Activated CD8-positive, alpha-beta T cell treated with anti-CD3 and anti-CD28 coated beads, Interleukin-2, amount 10 ng/mL, durations not matched to agents 7 days and 5 days (primary cell): ENCODE results near the gene PPP1R26. TPM values are rescaled to one million over a fixed set of nuclear protein-coding genes. Genes with fewer than 3 reads are reported as not detected.
"Not testable (repeated sequence)": the region's sequence is repeated elsewhere in the genome, so short reads cannot be mapped to it uniquely, and the experiment has no call there.

Experiments
- ATAC-seq: fragments of 150-1000 bp; cut with Tn5 transposase; one replicate; pipeline ENCODE4 v1.10.0; 2021; ENCODE audit warnings: moderate library complexity
- CTCF ChIA-PET: fragments of 350-600 bp; sonication (Branson Sonifier 250); formaldehyde crosslinking; loops from one replicate; lab custom pipeline; 2021; ENCODE audit warnings: antibody characterized with exemption; lab: Charles Lee
- POLR2A ChIA-PET: fragments of 350-600 bp; sonication (Branson Sonifier 250); formaldehyde crosslinking; loops from one replicate; lab custom pipeline; 2021; ENCODE audit warnings: antibody characterized with exemption; lab: Charles Lee
- DNase-seq: peaks from one replicate; pipeline ENCODE4 v3.0.0-alpha.2; 2020
- H3K27ac Mint-ChIP-seq: one replicate; pipeline ENCODE4 v1.8.0; 2021; ENCODE audit warnings: mild to moderate bottlenecking, mixed read lengths
- H3K27me3 Mint-ChIP-seq: one replicate; pipeline ENCODE4 v1.8.0; 2021; ENCODE audit warnings: low read depth, mixed read lengths
- H3K36me3 Mint-ChIP-seq: one replicate; pipeline ENCODE4 v1.8.0; 2021; ENCODE audit warnings: low read depth, mixed read lengths
- H3K4me1 Mint-ChIP-seq: one replicate; pipeline ENCODE4 v1.8.0; 2021; ENCODE audit warnings: low read depth, mixed read lengths
- H3K4me3 Mint-ChIP-seq: one replicate; pipeline ENCODE4 v1.8.0; 2021; ENCODE audit warnings: mild to moderate bottlenecking, mixed read lengths
- H3K9me3 Mint-ChIP-seq: one replicate; pipeline ENCODE4 v1.8.0; 2022; ENCODE audit warnings: mixed read lengths; ENCODE audit not compliant: insufficient read depth
- total RNA-seq, 2 experiments: library from RNA; stranded (reverse); gene quantifications; one replicate each; pipeline ENCODE4 v1.2.3, GENCODE V29; 2021

Gene PPP1R26
- total RNA-seq, 2 experiments from 2014 or later: not detected

DNA sequence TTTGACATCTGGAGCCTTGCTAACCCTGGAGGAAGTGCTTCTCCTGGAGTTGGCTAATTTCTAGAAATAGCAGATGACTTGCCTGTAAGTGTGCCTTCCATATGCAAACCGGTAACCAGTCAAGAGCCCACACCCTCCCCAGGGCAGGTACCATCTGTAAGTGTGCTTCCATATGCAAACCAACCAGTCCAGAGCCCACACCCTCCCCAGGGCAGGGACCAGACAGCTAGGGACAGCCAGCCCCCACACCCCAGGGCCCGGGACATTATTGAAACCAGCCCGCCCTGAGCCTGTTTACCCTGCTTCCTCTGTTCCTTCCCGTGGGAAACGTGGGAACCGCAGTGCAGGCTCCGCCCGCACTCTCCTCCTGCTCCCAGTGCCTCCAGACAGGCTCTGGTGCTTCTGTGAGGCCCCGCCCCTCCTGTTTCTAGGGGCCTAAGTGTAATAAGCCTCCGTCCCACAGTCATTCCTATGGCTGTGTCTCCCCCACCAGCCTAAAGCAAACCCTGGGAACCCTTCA, 54.7 kb downstream of the PPP1R26 start:
- H3K36me3 Mint-ChIP-seq, DNase-seq, H3K27ac Mint-ChIP-seq, CTCF ChIA-PET, H3K4me1 Mint-ChIP-seq, H3K4me3 Mint-ChIP-seq, ATAC-seq, H3K27me3 Mint-ChIP-seq, H3K9me3 Mint-ChIP-seq, POLR2A ChIA-PET: not testable (repeated sequence)

DNA sequence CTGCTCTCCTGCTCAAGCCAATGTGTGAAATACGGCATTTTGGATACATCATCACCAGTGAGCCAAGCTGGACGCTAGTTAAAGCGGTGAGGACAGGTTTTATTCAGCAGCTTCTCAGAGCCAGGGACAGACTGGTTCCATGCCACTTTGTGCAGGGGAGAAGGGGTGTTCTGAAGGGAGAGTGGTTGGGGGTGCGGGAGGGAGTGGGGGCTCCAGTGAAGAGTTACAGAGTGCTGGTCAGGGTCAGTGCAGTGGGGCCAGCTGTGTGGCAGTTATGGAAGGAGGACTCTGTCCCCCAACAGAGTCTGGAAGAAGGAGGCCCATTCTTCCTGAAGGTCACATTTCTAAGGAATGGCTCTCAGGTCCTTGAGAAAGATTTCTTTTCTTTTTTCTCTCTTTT, 55.2 kb downstream of the PPP1R26 start:
- CTCF ChIA-PET, H3K36me3 Mint-ChIP-seq, POLR2A ChIA-PET, DNase-seq, H3K4me3 Mint-ChIP-seq, H3K27ac Mint-ChIP-seq, H3K9me3 Mint-ChIP-seq, H3K27me3 Mint-ChIP-seq, ATAC-seq, H3K4me1 Mint-ChIP-seq: not testable (repeated sequence)

DNA sequence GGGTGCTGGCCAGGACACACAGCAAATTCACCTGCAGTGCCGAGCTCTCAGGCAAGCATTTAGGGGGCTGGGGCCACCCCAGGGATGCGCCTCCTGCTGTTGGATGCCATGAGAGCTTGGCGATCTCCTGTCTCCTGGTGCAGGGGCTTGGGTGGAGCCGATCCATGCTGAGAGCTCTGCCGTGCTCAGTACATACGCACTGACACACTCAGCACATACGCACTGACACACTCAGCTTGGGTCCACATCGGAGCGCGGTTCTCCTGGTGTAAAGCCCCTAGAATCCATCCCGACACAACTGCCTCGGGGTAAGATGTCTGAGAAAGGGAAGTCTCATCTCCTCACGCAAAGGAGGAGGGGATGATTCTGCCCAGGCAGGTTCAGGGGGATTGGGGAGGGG, 56.0 kb downstream of the PPP1R26 start:
- H3K4me1 Mint-ChIP-seq, H3K9me3 Mint-ChIP-seq, H3K27me3 Mint-ChIP-seq, DNase-seq, POLR2A ChIA-PET, ATAC-seq, CTCF ChIA-PET, H3K36me3 Mint-ChIP-seq, H3K4me3 Mint-ChIP-seq, H3K27ac Mint-ChIP-seq: not testable (repeated sequence)

DNA sequence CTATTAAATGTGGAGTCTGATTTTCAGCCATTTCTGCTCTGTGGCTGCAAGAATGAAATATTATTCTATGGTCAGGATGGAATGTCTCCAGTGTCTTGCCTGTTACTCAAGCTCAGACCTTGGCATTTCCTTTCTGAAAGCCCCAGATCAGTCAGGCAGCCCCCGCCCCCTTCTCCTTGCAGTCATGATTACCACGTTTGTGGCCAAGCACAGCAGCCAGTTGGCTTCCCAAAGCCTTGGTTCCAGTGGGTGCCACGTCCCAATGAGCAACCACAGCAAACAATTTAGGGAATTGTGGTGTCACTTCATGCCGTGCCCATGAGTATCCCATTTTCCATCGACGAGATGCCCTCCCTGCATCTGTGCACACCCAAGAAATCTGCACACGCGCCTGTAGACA, 56.6 kb downstream of the PPP1R26 start:
- Mint-ChIP-seq H3K4me1 (no peaks in the 10 kb centered on the region), H3K9me3 (no peaks in the 10 kb centered on the region), H3K4me3 (no peak overlapping the region), H3K36me3 (no peaks in the 10 kb centered on the region), H3K27me3 (peaks cover 10% of the 10 kb centered on the region), H3K27ac (no peak overlapping the region)
- DNase-seq: no peak
- ChIA-PET POLR2A (no interaction called here), CTCF (no interaction called here)
- ATAC-seq: no peak

Other genes starting within 250 kb of the PPP1R26 start
- 10 to 100 TPM; 28.4 to 32.9 TPM for gene MRPS2, start 20.9 kb downstream of the PPP1R26 start, total RNA-seq
- not detected for gene LCN1, start 41.7 kb downstream of the PPP1R26 start, total RNA-seq
- gene OBP2A, start 66.3 kb downstream of the PPP1R26 start, total RNA-seq: not detected
- gene PAEP, start 82.0 kb downstream of the PPP1R26 start, total RNA-seq: not detected
- not detected for gene GLT6D1, start 159.8 kb downstream of the PPP1R26 start, total RNA-seq
- gene LCN9, start 183.5 kb downstream of the PPP1R26 start, total RNA-seq: not detected
- gene SOHLH1, start 219.7 kb downstream of the PPP1R26 start, total RNA-seq: not detected
- gene KCNT1, start 222.4 kb downstream of the PPP1R26 start, total RNA-seq: not detected